GM12878 (cell line): ENCODE data around the gene SLC35F3.

Source experiments
- CHD4 ChIP-seq: fragments of 200-600 bp; sonication (generic); IDR thresholded peaks from 2 replicates; pipeline ENCODE4 v1.6.1; 2016; ENCODE audit warnings: mild to moderate bottlenecking
- EED ChIP-seq: sonication (generic); IDR thresholded peaks from 2 replicates; pipeline ENCODE4 v1.6.1; 2016; ENCODE audit warnings: antibody characterized with exemption, low read depth
- NR2F1 ChIP-seq: fragments of 450-650 bp; conservative IDR thresholded peaks from 2 replicates; pipeline ENCODE4 v1.6.1; 2017; ENCODE audit warnings: mild to moderate bottlenecking
- NRF1 ChIP-seq: conservative IDR thresholded peaks from 2 replicates; pipeline ENCODE4 v1.6.1; 2011; ENCODE audit warnings: mild to moderate bottlenecking, low read depth, low read length, improper control_type of control experiment
- POLR2A ChIP-seq: IDR thresholded peaks from 2 replicates; pipeline ENCODE4 v1.6.1; 2011; ENCODE audit warnings: low read depth, mild to moderate bottlenecking, low read length
- REST ChIP-seq: IDR thresholded peaks from 2 replicates; pipeline ENCODE4 v1.6.1; 2012; ENCODE audit warnings: mild to moderate bottlenecking, low read depth, low read length
- SP1 ChIP-seq: IDR thresholded peaks from one replicate; pipeline ENCODE4 v1.6.1; 2011; ENCODE audit warnings: low read depth, low read length
- SRF ChIP-seq, 2 experiments: IDR thresholded peaks; 2 replicates each; pipeline ENCODE4 v1.6.1; 2011; ENCODE audit warnings: low read depth in 2 of 2, low read length in 2 of 2, mild to moderate bottlenecking in 1 of 2, moderate library complexity in 1 of 2
- ZBTB4 ChIP-seq: fragments of 450-650 bp; formaldehyde crosslinking; IDR thresholded peaks from 2 replicates; pipeline ENCODE4 v1.4.0; 2022; ENCODE audit warnings: mild to moderate bottlenecking, moderate library complexity
- TF ChIP-seq, protein P1 (sequence below), 3 experiments: IDR thresholded peaks in 2 of 3; conservative IDR thresholded peaks in 1 of 3; 2 replicates each; pipeline ENCODE4 v1.5.1; 2011; ENCODE audit warnings: low read depth in 3 of 3, low read length in 3 of 3, mild to moderate bottlenecking in 3 of 3, control low read depth in 2 of 3, moderate library complexity in 2 of 3, inconsistent platforms in 1 of 3, mixed read lengths in 1 of 3; ENCODE audit not compliant: control insufficient read depth in 2 of 3, insufficient read depth in 1 of 3; ENCODE audit errors: extremely low read depth in 1 of 3
- TF ChIP-seq, protein P2 (sequence below): IDR thresholded peaks from 2 replicates; pipeline ENCODE4 v1.6.1; 2011; ENCODE audit warnings: mild to moderate bottlenecking, low read depth, low read length, moderate library complexity; ENCODE audit not compliant: insufficient replicate concordance
- TF ChIP-seq, protein P3 (sequence below): fragments of 450-650 bp; IDR thresholded peaks from 2 replicates; pipeline ENCODE4 v1.6.1; 2016; ENCODE audit warnings: mild to moderate bottlenecking, moderate library complexity, borderline replicate concordance

- no peak for TF ChIP-seq ZBTB4 (CRISPR knock-in tag)
- TF ChIP-seq, protein P1, sequence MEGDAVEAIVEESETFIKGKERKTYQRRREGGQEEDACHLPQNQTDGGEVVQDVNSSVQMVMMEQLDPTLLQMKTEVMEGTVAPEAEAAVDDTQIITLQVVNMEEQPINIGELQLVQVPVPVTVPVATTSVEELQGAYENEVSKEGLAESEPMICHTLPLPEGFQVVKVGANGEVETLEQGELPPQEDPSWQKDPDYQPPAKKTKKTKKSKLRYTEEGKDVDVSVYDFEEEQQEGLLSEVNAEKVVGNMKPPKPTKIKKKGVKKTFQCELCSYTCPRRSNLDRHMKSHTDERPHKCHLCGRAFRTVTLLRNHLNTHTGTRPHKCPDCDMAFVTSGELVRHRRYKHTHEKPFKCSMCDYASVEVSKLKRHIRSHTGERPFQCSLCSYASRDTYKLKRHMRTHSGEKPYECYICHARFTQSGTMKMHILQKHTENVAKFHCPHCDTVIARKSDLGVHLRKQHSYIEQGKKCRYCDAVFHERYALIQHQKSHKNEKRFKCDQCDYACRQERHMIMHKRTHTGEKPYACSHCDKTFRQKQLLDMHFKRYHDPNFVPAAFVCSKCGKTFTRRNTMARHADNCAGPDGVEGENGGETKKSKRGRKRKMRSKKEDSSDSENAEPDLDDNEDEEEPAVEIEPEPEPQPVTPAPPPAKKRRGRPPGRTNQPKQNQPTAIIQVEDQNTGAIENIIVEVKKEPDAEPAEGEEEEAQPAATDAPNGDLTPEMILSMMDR (IDR thresholded peaks at IDR 0.05 in 2 of 3, conservative IDR thresholded peaks at IDR 0.05 in 1 of 3; ENCODE audit: control insufficient read depth in 2 of 3, extremely low read depth in 1 of 3, insufficient read depth in 1 of 3, low read depth in 3 of 3, low read length in 3 of 3): no peak
- TF ChIP-seq REST: no peak
- TF ChIP-seq, protein P2, sequence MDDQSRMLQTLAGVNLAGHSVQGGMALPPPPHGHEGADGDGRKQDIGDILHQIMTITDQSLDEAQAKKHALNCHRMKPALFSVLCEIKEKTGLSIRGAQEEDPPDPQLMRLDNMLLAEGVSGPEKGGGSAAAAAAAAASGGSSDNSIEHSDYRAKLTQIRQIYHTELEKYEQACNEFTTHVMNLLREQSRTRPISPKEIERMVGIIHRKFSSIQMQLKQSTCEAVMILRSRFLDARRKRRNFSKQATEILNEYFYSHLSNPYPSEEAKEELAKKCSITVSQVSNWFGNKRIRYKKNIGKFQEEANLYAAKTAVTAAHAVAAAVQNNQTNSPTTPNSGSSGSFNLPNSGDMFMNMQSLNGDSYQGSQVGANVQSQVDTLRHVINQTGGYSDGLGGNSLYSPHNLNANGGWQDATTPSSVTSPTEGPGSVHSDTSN: no peak
- no peak for TF ChIP-seq CHD4
- TF ChIP-seq NR2F1: no peak
- TF ChIP-seq SP1: no peak
- TF ChIP-seq POLR2A: no peak
- TF ChIP-seq, protein P3, sequence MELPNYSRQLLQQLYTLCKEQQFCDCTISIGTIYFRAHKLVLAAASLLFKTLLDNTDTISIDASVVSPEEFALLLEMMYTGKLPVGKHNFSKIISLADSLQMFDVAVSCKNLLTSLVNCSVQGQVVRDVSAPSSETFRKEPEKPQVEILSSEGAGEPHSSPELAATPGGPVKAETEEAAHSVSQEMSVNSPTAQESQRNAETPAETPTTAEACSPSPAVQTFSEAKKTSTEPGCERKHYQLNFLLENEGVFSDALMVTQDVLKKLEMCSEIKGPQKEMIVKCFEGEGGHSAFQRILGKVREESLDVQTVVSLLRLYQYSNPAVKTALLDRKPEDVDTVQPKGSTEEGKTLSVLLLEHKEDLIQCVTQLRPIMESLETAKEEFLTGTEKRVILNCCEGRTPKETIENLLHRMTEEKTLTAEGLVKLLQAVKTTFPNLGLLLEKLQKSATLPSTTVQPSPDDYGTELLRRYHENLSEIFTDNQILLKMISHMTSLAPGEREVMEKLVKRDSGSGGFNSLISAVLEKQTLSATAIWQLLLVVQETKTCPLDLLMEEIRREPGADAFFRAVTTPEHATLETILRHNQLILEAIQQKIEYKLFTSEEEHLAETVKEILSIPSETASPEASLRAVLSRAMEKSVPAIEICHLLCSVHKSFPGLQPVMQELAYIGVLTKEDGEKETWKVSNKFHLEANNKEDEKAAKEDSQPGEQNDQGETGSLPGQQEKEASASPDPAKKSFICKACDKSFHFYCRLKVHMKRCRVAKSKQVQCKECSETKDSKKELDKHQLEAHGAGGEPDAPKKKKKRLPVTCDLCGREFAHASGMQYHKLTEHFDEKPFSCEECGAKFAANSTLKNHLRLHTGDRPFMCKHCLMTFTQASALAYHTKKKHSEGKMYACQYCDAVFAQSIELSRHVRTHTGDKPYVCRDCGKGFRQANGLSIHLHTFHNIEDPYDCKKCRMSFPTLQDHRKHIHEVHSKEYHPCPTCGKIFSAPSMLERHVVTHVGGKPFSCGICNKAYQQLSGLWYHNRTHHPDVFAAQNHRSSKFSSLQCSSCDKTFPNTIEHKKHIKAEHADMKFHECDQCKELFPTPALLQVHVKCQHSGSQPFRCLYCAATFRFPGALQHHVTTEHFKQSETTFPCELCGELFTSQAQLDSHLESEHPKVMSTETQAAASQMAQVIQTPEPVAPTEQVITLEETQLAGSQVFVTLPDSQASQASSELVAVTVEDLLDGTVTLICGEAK: no peak
- no peak for TF ChIP-seq NRF1
- TF ChIP-seq EED: no peak
- TF ChIP-seq SRF (IDR thresholded peaks at IDR 0.05; ENCODE audit: low read depth in 2 of 2, low read length in 2 of 2): no peak
These were observed 346.3 kb downstream of the SLC35F3 start for GRCh38 chr1:234250747-234251146.
